Stimulated activated CD4-positive, alpha-beta T cell treated with anti-CD3 and anti-CD28 coated beads, Interleukin-1b, Interleukin-23, amount 100 ng/mL, for 48 hours (primary cell): Measurements from ENCODE around the gene ARHGEF35.
A peak's percentile ranks its signal among the peaks of the same experiment; 100 is the strongest.
"Not testable (repeated sequence)": the region's sequence is repeated elsewhere in the genome, so short reads cannot be mapped to it uniquely, and the experiment has no call there.

ENCODE experiments used
- DNase-seq: peaks from one replicate; pipeline ENCODE4 v3.0.0-alpha.2; 2020

The ARHGEF35 gene

GRCh38 chr7:144178380-144179164 lies 17.1 kb downstream of the ARHGEF35 start:
- DNase-seq = peak; percentile 18

- DNase-seq = no peak
These were observed 21.0 kb downstream of the ARHGEF35 start for GRCh38 chr7:144174613-144175012.

GRCh38 chr7:144171594-144172350 lies 23.9 kb downstream of the ARHGEF35 start:
- DNase-seq = not testable (repeated sequence)

GRCh38 chr7:144164784-144165183 lies 30.8 kb downstream of the ARHGEF35 start:
- DNase-seq = no peak

GRCh38 chr7:144158861-144159260 lies 36.8 kb downstream of the ARHGEF35 start:
- DNase-seq = no peak

GRCh38 chr7:144148224-144148827 lies 47.3 kb downstream of the ARHGEF35 start:
- no peak for DNase-seq

GRCh38 chr7:144144426-144144825 lies 51.2 kb downstream of the ARHGEF35 start:
- DNase-seq = no peak

GRCh38 chr7:144142187-144142586 lies 53.4 kb downstream of the ARHGEF35 start:
- DNase-seq = no peak

GRCh38 chr7:144137501-144137900 lies 58.1 kb downstream of the ARHGEF35 start:
- no peak for DNase-seq
